Measurements from ENCODE around the gene PEPD. TPM values are rescaled to one million over a fixed set of nuclear protein-coding genes. Genes with fewer than 3 reads are reported as not detected.

Gene PEPD
- total RNA-seq, 1 donor from 2014 or later = 112 TPM

- no peaks in the 10 kb centered on the region for H3K27me3 ChIP-seq
- no peaks in the 10 kb centered on the region for H3K4me1 ChIP-seq
- H3K27ac ChIP-seq = no peak overlapping the region
- DNase-seq (ENCODE audit: low spot score in 2 of 2) = no peak
- intact Hi-C loops (cut with DNase I) = no loop called here
- H3K36me3 ChIP-seq = peaks cover 3 to 19% of the 10 kb centered on the region in 2 donors
- H3K4me3 ChIP-seq = no peak overlapping the region
- no peak for TF ChIP-seq CTCF (IDR thresholded peaks at IDR 0.05)
- no peaks in the 10 kb centered on the region for H3K9me3 ChIP-seq
Measured at GRCh38 chr19:33412601-33413425, 108.8 kb downstream of the PEPD start.

GRCh38 chr19:33411621-33412180 lies 109.9 kb downstream of the PEPD start:
- no peak for TF ChIP-seq CTCF (IDR thresholded peaks at IDR 0.05)
- DNase-seq (ENCODE audit: low spot score in 2 of 2) = no peak
- intact Hi-C loops (cut with DNase I) = no loop called here
- H3K36me3 ChIP-seq = peaks cover 3 to 19% of the 10 kb centered on the region in 2 donors
- H3K4me1 ChIP-seq = no peaks in the 10 kb centered on the region
- no peaks in the 10 kb centered on the region for H3K27me3 ChIP-seq
- no peaks in the 10 kb centered on the region for H3K9me3 ChIP-seq
- H3K4me3 ChIP-seq = no peak overlapping the region
- H3K27ac ChIP-seq = no peak overlapping the region

GRCh38 chr19:33410915-33411401 lies 110.6 kb downstream of the PEPD start:
- no peak overlapping the region for H3K4me3 ChIP-seq
- no peaks in the 10 kb centered on the region for H3K9me3 ChIP-seq
- H3K4me1 ChIP-seq = no peaks in the 10 kb centered on the region
- TF ChIP-seq CTCF (IDR thresholded peaks at IDR 0.05) = no peak
- H3K36me3 ChIP-seq = peaks cover 3 to 19% of the 10 kb centered on the region in 2 donors
- intact Hi-C loops (cut with DNase I) = no loop called here
- no peak overlapping the region for H3K27ac ChIP-seq
- DNase-seq (ENCODE audit: low spot score in 2 of 2) = no peak
- no peaks in the 10 kb centered on the region for H3K27me3 ChIP-seq

- H3K36me3 ChIP-seq = peaks cover 3 to 19% of the 10 kb centered on the region in 2 donors
- intact Hi-C loops (cut with DNase I) = loop anchor here (10.0 kb wide), 1 partner anchor 265 kb away; no protein-coding TSS in a partner anchor
- no peaks in the 10 kb centered on the region for H3K4me1 ChIP-seq
- H3K4me3 ChIP-seq = no peak overlapping the region
- H3K27ac ChIP-seq = no peak overlapping the region
- H3K27me3 ChIP-seq = no peaks in the 10 kb centered on the region
- no peaks in the 10 kb centered on the region for H3K9me3 ChIP-seq
- no peak for DNase-seq (ENCODE audit: low spot score in 2 of 2)
- no peak for TF ChIP-seq CTCF (IDR thresholded peaks at IDR 0.05)
Measured at GRCh38 chr19:33409906-33410685, 111.5 kb downstream of the PEPD start.

- H3K4me1 ChIP-seq = no peaks in the 10 kb centered on the region
- no peak overlapping the region for H3K27ac ChIP-seq
- H3K9me3 ChIP-seq = no peaks in the 10 kb centered on the region
- H3K27me3 ChIP-seq = no peaks in the 10 kb centered on the region
- intact Hi-C loops (cut with DNase I) = loop anchor here (10.0 kb wide), 1 partner anchor 264 kb away; no protein-coding TSS in a partner anchor
- H3K4me3 ChIP-seq = no peak overlapping the region
- TF ChIP-seq CTCF (IDR thresholded peaks at IDR 0.05) = no peak
- no peak for DNase-seq (ENCODE audit: low spot score in 2 of 2)
- H3K36me3 ChIP-seq = peaks cover 3 to 19% of the 10 kb centered on the region in 2 donors
Measured at GRCh38 chr19:33408538-33409434, 112.8 kb downstream of the PEPD start.
